ENCODE results near the gene GALK2. TPM values are rescaled to one million over a fixed set of nuclear protein-coding genes. Genes with fewer than 3 reads are reported as not detected.
"Not testable (repeated sequence)": the region's sequence is repeated elsewhere in the genome, so short reads cannot be mapped to it uniquely, and the experiment has no call there.

The GALK2 gene
- total RNA-seq, 1 experiment from 2014 or later = 34.7 TPM

DNA sequence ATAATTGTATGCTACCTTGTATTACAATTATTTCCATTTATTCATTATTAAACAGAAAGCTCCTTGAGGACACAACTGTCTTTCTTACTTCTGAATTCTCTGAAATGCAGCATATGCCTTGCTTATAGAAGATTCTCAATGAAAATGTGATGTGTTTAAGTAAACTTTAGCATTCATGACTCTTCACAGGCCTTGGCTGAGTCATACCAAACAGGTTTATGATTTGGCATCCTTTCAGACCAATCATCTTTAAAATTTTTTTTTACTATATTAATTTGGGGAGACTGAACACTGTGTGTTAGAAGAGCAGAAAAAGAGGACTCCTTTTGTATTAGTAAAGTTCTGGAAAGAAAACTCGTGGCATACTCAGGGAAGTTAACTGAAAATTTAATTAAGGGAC is 6.4 kb upstream of the GALK2 start:
- no peak for DNase-seq (ENCODE audit: low spot score)

- DNase-seq (ENCODE audit: low spot score) = no peak
These were observed 5.2 kb upstream of the GALK2 start for GRCh38 chr15:49164865-49165264.

GRCh38 chr15:49168016-49168415 is 2.0 kb upstream of the GALK2 start:
- DNase-seq (ENCODE audit: low spot score) = no peak

DNA sequence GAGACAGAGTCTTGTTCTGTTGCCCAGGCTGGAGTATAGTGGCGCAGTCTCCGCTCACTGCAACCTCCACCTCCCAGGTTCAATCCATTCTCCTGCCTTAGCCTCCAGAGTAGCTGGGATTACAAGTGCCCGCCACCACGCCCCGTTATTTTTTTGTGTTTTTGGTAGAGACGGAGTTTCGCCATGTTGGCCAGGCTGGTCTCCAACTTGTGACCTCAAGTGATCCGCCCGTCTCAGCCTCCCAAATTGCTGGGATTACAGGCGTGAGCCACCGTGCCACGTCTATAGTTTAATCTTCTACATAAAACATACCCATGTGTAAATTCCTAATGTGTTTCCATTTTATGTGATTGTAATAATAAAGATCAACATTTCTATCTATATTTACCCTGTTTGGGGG is 1.7 kb downstream of the GALK2 start:
- DNase-seq (ENCODE audit: low spot score) = no peak

GRCh38 chr15:49174902-49175301 is 4.9 kb downstream of the GALK2 start:
- no peak for DNase-seq (ENCODE audit: low spot score)

DNA sequence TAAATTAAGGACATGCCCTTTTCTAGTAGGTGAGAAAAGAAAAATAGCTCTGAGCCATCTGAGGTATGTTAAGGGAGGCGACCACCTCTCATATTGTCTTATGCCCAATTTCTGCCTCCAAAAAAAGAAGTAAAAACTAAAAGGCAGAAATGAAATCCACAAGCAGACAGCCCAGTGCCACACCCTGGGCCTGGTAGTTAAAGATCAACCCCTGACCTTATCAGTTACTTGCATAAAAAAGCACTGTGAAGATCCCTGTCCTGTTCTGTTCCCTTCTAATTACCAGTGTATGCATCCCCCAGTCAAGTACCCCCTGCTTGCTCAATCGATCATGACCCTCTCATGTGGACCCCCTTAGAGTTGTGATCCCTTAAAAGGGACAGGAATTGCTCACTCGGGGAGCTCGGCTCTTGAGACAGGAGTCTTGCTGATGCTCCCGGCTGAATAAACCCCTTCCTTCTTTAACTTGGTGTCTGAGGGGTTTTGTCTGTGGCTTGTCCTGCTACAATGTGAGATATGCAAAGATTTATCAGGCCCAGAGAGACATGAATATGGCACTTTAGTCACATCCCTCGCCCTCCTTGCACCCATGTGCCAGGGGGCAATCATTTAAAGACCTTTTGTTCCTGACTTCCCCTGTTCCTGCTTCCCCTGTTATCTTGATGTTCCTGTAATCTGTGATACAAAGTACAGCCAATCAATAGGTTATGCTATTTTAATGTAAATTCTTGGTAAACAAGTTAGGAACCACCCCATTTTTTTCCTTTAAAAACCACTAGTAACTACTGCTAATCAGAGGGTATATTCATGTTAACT is 5.7 kb downstream of the GALK2 start:
- not testable (repeated sequence) for DNase-seq (ENCODE audit: low spot score)

DNA sequence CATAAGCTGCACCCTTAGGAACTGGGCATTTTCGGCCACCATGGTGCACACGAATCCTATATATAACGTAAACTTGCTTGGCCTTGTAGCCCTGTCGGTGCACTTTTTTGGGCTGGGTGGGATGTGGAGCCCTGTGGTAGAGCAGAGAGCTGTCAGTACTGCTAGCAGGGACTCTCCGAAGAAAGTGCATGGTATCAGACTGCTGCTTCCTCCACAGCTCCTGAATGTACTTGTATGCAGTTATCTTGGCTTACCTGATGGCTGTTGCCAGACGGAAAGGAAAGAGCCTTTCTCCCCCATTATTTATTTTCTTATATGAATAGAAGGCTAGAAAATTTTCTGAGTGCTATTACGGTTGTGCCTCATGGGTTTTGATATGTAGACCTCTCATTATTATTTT is 8.4 kb downstream of the GALK2 start:
- DNase-seq (ENCODE audit: low spot score) = no peak

GRCh38 chr15:49179433-49180190 is 9.6 kb downstream of the GALK2 start:
- DNase-seq (ENCODE audit: low spot score) = no peak

- no peak for DNase-seq (ENCODE audit: low spot score)
These were observed 12.1 kb downstream of the GALK2 start for GRCh38 chr15:49182128-49182527.

DNA sequence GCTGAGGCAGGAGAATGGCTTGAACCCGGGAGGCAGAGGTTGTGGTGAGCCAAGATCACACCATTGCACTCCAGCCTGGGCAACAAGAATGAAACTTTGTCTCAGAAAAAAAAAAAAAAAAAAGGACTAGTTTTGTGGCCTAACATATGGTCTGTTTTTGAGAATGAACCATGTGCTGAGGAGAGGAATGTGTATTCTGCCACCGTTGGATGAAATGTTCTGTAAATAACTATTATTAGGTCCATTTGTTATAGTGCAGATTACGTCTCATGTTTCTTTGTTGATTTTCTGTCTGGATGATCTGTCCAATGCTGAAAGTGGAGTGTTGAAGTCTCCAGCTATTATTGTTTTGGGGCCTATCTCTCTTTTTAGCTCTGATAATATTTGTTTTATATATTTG is 13.7 kb downstream of the GALK2 start:
- DNase-seq (ENCODE audit: low spot score) = not testable (repeated sequence)

DNA sequence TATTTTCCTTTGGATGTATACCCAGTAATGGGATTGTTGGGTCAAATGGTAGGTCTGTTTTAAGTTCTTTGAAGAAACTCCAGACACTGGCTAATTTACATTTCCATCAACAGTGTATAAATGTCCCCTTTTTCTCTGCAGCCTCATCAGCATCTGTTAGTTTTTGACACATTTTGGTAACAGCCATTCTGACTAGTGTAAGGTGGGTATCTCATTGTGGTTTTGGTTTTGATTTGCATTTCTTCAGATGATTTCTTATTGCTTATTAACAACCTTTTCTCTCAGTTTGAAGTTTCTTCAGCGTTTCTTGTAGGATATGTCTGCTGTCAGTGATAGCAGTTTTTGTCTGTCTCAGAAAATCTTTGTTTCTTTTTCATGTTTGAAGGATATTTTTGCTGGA is 15.4 kb downstream of the GALK2 start:
- no peak for DNase-seq (ENCODE audit: low spot score)

- no peak for DNase-seq (ENCODE audit: low spot score)
These were observed 17.6 kb downstream of the GALK2 start for GRCh38 chr15:49187549-49188245.

- DNase-seq (ENCODE audit: low spot score) = no peak
These were observed 18.9 kb downstream of the GALK2 start for GRCh38 chr15:49188933-49189332.

DNA sequence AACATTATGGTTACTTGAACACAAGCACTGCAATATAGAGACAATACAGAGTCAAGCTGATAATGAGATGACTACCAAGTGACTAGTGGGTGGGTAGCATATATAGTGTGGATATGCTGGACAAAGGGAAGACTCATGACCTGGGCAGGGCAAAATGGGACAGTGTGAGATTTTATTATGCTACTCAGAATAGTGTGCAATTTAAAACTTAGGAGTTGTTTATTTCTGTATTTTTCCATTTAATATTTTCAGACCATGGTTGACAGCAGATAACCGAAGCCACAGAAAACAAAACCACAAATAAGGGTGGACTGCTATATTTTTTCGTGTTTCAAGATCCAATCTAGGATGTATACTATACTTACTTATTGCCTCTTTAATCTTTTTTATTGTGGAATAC is 19.6 kb downstream of the GALK2 start:
- DNase-seq (ENCODE audit: low spot score) = no peak

DNA sequence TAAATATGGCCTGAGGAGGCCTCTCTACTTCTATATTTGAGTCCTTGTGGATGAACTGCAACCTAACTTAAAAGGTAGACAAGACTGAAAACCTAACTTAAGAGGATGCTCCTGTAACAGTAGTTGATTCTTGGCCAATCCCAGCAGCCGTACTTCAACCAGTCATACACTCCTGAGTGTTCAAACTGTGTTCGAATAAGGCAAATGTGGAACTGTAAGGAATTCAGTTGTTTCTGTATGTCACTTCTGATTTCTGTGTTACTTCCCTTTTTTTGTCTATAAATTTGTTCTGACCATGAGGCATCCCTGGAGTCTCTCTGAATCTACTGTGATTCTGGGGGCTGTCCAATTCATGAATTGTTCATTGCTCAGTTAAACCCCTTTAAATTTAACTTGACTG is 20.5 kb downstream of the GALK2 start:
- no peak for DNase-seq (ENCODE audit: low spot score)

GRCh38 chr15:49191892-49192291 is 21.8 kb downstream of the GALK2 start:
- no peak for DNase-seq (ENCODE audit: low spot score)

- no peak for DNase-seq (ENCODE audit: low spot score)
These were observed 26.8 kb downstream of the GALK2 start for GRCh38 chr15:49196856-49197255.

GRCh38 chr15:49199666-49200065 is 29.6 kb downstream of the GALK2 start:
- DNase-seq (ENCODE audit: low spot score) = no peak

- no peak for DNase-seq (ENCODE audit: low spot score)
These were observed 30.3 kb downstream of the GALK2 start for GRCh38 chr15:49200347-49200746.

DNA sequence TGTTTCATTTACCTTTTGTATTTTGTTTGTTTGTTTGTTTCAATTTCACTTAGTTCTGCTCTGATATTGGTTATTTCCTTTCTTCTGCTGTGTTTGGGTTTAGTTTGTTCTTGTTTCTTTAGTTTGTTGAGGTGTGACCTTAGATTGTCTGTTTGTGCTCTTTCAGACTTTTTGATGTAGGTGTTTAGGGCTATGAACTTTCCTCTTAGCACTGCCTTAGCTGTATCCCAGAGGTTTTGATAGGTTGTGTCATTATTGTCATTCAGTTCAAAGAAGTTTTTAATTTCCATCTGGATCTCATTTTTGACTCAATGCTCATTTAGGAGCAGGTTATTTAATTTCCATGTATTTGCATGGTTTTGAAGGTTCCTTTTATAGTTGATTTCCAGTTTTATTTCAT is 38.1 kb downstream of the GALK2 start:
- DNase-seq (ENCODE audit: low spot score) = not testable (repeated sequence)

DNA sequence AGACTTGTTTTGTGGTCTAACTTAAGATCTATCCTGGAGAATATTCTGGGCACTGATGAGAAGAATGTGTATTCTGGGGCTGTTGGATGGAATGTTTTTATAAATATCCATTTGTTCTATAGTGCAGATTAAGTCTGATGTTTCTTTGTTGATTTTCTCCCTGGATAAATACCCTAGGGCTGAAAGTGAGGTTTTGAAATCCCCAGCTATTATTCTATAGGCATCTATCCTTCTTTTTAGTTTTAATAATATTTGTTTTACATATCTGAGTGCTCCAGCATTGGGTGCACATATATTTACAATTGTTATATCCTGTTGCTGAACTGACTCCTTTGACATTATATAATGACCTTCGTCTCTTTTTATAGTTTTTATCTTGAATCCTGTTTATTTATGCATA is 42.9 kb downstream of the GALK2 start:
- no peak for DNase-seq (ENCODE audit: low spot score)
